Epithelial cell of esophagus (primary cell): ENCODE results near the gene F7.
"Not testable (repeated sequence)": the region's sequence is repeated elsewhere in the genome, so short reads cannot be mapped to it uniquely, and the experiment has no call there.

ENCODE experiments used
- DNase-seq: peaks from one replicate; pipeline ENCODE4 v3.0.0; 2010; ENCODE audit warnings: low read depth
- H3K4me3 ChIP-seq: 2 replicates; pipeline ENCODE4 v1.5.1; 2011; ENCODE audit warnings: mild to moderate bottlenecking, low read length, control low read depth
- CTCF ChIP-seq: IDR thresholded peaks from 2 replicates; pipeline ENCODE4 v1.5.1; 2011; ENCODE audit warnings: low read depth, mild to moderate bottlenecking, low read length, control low read depth, inconsistent platforms; ENCODE audit not compliant: insufficient read depth; ENCODE audit errors: missing control alignments

The F7 gene

GRCh38 chr13:113096052-113096744, 9.4 kb upstream of the F7 start:
- no peak for DNase-seq
- H3K4me3 ChIP-seq: no peak overlapping the region
- no peak for TF ChIP-seq CTCF

GRCh38 chr13:113096745-113097305, 8.8 kb upstream of the F7 start:
- no peak for TF ChIP-seq CTCF
- no peak for DNase-seq
- H3K4me3 ChIP-seq: no peak overlapping the region

GRCh38 chr13:113097651-113098050, 7.9 kb upstream of the F7 start:
- TF ChIP-seq CTCF: no peak
- H3K4me3 ChIP-seq: no peak overlapping the region
- DNase-seq: no peak

- TF ChIP-seq CTCF: no peak
- no peak overlapping the region for H3K4me3 ChIP-seq
- DNase-seq: no peak
Observed at GRCh38 chr13:113098162-113098732, 7.3 kb upstream of the F7 start.

- H3K4me3 ChIP-seq: no peak overlapping the region
- no peak for DNase-seq
- TF ChIP-seq CTCF: no peak
Observed at GRCh38 chr13:113099142-113099541, 6.4 kb upstream of the F7 start.

- not testable (repeated sequence) for DNase-seq, H3K4me3 ChIP-seq
Observed at GRCh38 chr13:113102302-113102701, 3.3 kb upstream of the F7 start.

GRCh38 chr13:113102727-113103126, 2.9 kb upstream of the F7 start:
- TF ChIP-seq CTCF: no peak
- DNase-seq: no peak
- no peak overlapping the region for H3K4me3 ChIP-seq
